IMR-90 (cell line): ENCODE measurements around the gene HIVEP3. TPM values are rescaled to one million over a fixed set of nuclear protein-coding genes. Genes with fewer than 3 reads are reported as not detected.

ENCODE experiments used
- ATAC-seq: fragments of 200-7000 bp; cut with Tn5 transposase; 2 replicates; pipeline ENCODE4 v1.9.1; 2020; ENCODE audit warnings: low read depth, mild to moderate bottlenecking, moderate library complexity
- BruUV-seq: library from RNA; stranded (reverse); fragments of 400-500 nt; replicated peaks from 2 replicates; lab custom pipeline; 2021; lab: Mats Ljungman, UMichigan
- CTCF ChIA-PET: fragments of 300-600 bp; formaldehyde crosslinking; extraction: SDS; loops from one replicate; lab custom pipeline; 2021; ENCODE audit warnings: antibody characterized with exemption; lab: Yijun Ruan, JAX
- POLR2A ChIA-PET: fragments of 300-600 bp; sonication (Branson Sonifier 250); formaldehyde crosslinking; loops from one replicate; lab custom pipeline; 2022; ENCODE audit warnings: antibody characterized with exemption; ENCODE audit not compliant: unreplicated experiment; lab: Charles Lee
- DNase-seq: peaks from one replicate; pipeline ENCODE4 v3.0.0; 2013
- H2AFZ ChIP-seq: replicated peaks from 2 replicates; pipeline ENCODE3; 2013; ENCODE audit warnings: low read length, mild to moderate bottlenecking; ENCODE audit not compliant: poor library complexity
- H2AK5ac ChIP-seq: 2 replicates; pipeline ENCODE4 v1.6.1; 2013; ENCODE audit warnings: low read depth, low read length, inconsistent platforms
- H2AK9ac ChIP-seq: replicated peaks from 2 replicates; pipeline ENCODE3; 2013; ENCODE audit warnings: mild to moderate bottlenecking, low read depth, low read length, moderate library complexity; ENCODE audit not compliant: poor library complexity
- H2BK120ac ChIP-seq: 2 replicates; pipeline ENCODE4 v1.6.1; 2013; ENCODE audit warnings: low read depth, low read length, inconsistent platforms
- H2BK15ac ChIP-seq: 3 replicates; pipeline ENCODE4 v1.6.1; 2013; ENCODE audit warnings: low read depth, low read length, inconsistent platforms
- H2BK20ac ChIP-seq: 2 replicates; pipeline ENCODE4 v1.6.1; 2013; ENCODE audit warnings: low read depth, mild to moderate bottlenecking, inconsistent platforms, low read length, moderate library complexity
- H2BK5ac ChIP-seq: 2 replicates; pipeline ENCODE4 v1.6.1; 2013; ENCODE audit warnings: mild to moderate bottlenecking, low read depth, low read length, inconsistent platforms; ENCODE audit not compliant: poor library complexity, severe bottlenecking
- H3K14ac ChIP-seq: replicated peaks from 2 replicates; pipeline ENCODE4 v1.6.1; 2013; ENCODE audit warnings: low read depth, low read length, inconsistent platforms
- H3K18ac ChIP-seq: 2 replicates; pipeline ENCODE4 v1.6.1; 2013; ENCODE audit warnings: low read depth, low read length, control low read depth
- H3K23ac ChIP-seq: 2 replicates; pipeline ENCODE4 v1.6.1; 2013; ENCODE audit warnings: low read depth, low read length, inconsistent platforms
- H3K27ac ChIP-seq: 2 replicates; pipeline ENCODE4 v1.5.1; 2013; ENCODE audit warnings: mild to moderate bottlenecking, control low read depth, low read length; ENCODE audit not compliant: insufficient read depth
- H3K27me3 ChIP-seq: 2 replicates; pipeline ENCODE4 v1.6.1; 2013; ENCODE audit warnings: low read length; ENCODE audit not compliant: control insufficient read depth, insufficient read depth
- H3K36me3 ChIP-seq: 2 replicates; pipeline ENCODE4 v1.6.1; 2013; ENCODE audit warnings: low read length, mixed read lengths; ENCODE audit not compliant: control insufficient read depth, insufficient read depth
- H3K4ac ChIP-seq: 2 replicates; pipeline ENCODE4 v1.6.1; 2013; ENCODE audit warnings: low read depth, low read length, inconsistent platforms
- H3K4me1 ChIP-seq: 2 replicates; pipeline ENCODE4 v1.6.1; 2013; ENCODE audit warnings: low read length, mixed read lengths; ENCODE audit not compliant: control insufficient read depth, insufficient read depth
- H3K4me2 ChIP-seq: 2 replicates; pipeline ENCODE4 v1.6.1; 2013; ENCODE audit warnings: low read depth, mild to moderate bottlenecking, control low read depth, low read length, moderate library complexity
- H3K4me3 ChIP-seq: 2 replicates; pipeline ENCODE4 v1.5.1; 2013; ENCODE audit warnings: low read depth, mild to moderate bottlenecking, control low read depth, low read length, moderate library complexity; ENCODE audit not compliant: insufficient read depth
- H3K56ac ChIP-seq: 2 replicates; pipeline ENCODE4 v1.6.1; 2013; ENCODE audit warnings: low read length, inconsistent platforms; ENCODE audit not compliant: insufficient read depth; ENCODE audit errors: extremely low read depth
- H3K79me1 ChIP-seq, 2 experiments: 2 replicates each; pipeline ENCODE4 v1.6.1; 2013; ENCODE audit warnings: low read length in 2 of 2, inconsistent platforms in 1 of 2, low read depth in 1 of 2
- H3K9ac ChIP-seq: 2 replicates; pipeline ENCODE4 v1.6.1; 2013; ENCODE audit warnings: low read depth, low read length, control low read depth
- H3K9me1 ChIP-seq: 2 replicates; pipeline ENCODE4 v1.6.1; 2013; ENCODE audit warnings: low read length, inconsistent platforms; ENCODE audit not compliant: insufficient read depth
- H3K9me3 ChIP-seq: 2 replicates; pipeline ENCODE4 v1.6.1; 2013; ENCODE audit warnings: low read length; ENCODE audit not compliant: control insufficient read depth, insufficient read depth
- H4K20me1 ChIP-seq: 2 replicates; pipeline ENCODE4 v1.6.1; 2013; ENCODE audit warnings: low read length, inconsistent platforms; ENCODE audit not compliant: insufficient read depth
- H4K5ac ChIP-seq: 2 replicates; pipeline ENCODE4 v1.6.1; 2013; ENCODE audit warnings: mild to moderate bottlenecking, low read depth, low read length, control low read depth
- H4K8ac ChIP-seq, 2 experiments: 2 replicates each; pipeline ENCODE4 v1.6.1; 2013; ENCODE audit warnings: low read depth in 2 of 2, low read length in 2 of 2, control low read depth in 1 of 2, inconsistent platforms in 1 of 2
- H4K91ac ChIP-seq: 2 replicates; pipeline ENCODE4 v1.6.1; 2013; ENCODE audit warnings: low read depth, low read length, inconsistent platforms; ENCODE audit not compliant: insufficient read depth
- BHLHE40 ChIP-seq: fragments of 150-350 bp; IDR thresholded peaks from 2 replicates; pipeline ENCODE4 v1.6.1; 2016; ENCODE audit warnings: mild to moderate bottlenecking, low read depth, low read length
- CEBPB ChIP-seq: IDR thresholded peaks from 2 replicates; pipeline ENCODE4 v1.6.1; 2012; ENCODE audit warnings: low read depth, low read length, improper control_type of control experiment
- CHD1 ChIP-seq: IDR thresholded peaks from 2 replicates; pipeline ENCODE4 v1.6.1; 2012; ENCODE audit warnings: low read depth, low read length, improper control_type of control experiment
- CTCF ChIP-seq: conservative IDR thresholded peaks from 2 replicates; pipeline ENCODE4 v1.5.1; 2012; ENCODE audit warnings: mild to moderate bottlenecking, low read depth, low read length, improper control_type of control experiment
- FOS ChIP-seq: fragments of 150-350 bp; IDR thresholded peaks from 2 replicates; pipeline ENCODE4 v1.6.1; 2016; ENCODE audit warnings: low read depth, low read length
- MAFK ChIP-seq: IDR thresholded peaks from 2 replicates; pipeline ENCODE4 v1.6.1; 2012; ENCODE audit warnings: low read depth, low read length, improper control_type of control experiment
- MAZ ChIP-seq: IDR thresholded peaks from 2 replicates; pipeline ENCODE4 v1.6.1; 2012; ENCODE audit warnings: low read depth, mild to moderate bottlenecking, low read length, improper control_type of control experiment, moderate library complexity, borderline replicate concordance
- MXI1 ChIP-seq: IDR thresholded peaks from 2 replicates; pipeline ENCODE4 v1.6.1; 2012; ENCODE audit warnings: low read depth, mild to moderate bottlenecking, low read length, moderate library complexity, borderline replicate concordance
- NFE2L2 ChIP-seq: fragments of 150-350 bp; IDR thresholded peaks from 2 replicates; pipeline ENCODE4 v1.6.1; 2016; ENCODE audit warnings: low read depth, mild to moderate bottlenecking, low read length
- POLR2A ChIP-seq: IDR thresholded peaks from 2 replicates; pipeline ENCODE4 v1.6.1; 2012; ENCODE audit warnings: mild to moderate bottlenecking, low read depth, low read length
- RAD21 ChIP-seq: IDR thresholded peaks from 2 replicates; pipeline ENCODE4 v1.6.1; 2012; ENCODE audit warnings: low read length, improper control_type of control experiment
- RCOR1 ChIP-seq: IDR thresholded peaks from 2 replicates; pipeline ENCODE4 v1.6.1; 2012; ENCODE audit warnings: mild to moderate bottlenecking, low read length, improper control_type of control experiment; ENCODE audit not compliant: insufficient replicate concordance
- RFX5 ChIP-seq: IDR thresholded peaks from 2 replicates; pipeline ENCODE4 v1.8.0; 2012; ENCODE audit warnings: low read depth, mild to moderate bottlenecking, low read length, moderate library complexity
- SMC3 ChIP-seq: fragments of 150-350 bp; IDR thresholded peaks from 2 replicates; pipeline ENCODE4 v1.6.1; 2016; ENCODE audit warnings: low read depth, mild to moderate bottlenecking, antibody characterized with exemption, low read length, moderate library complexity
- WGBS, 2 experiments: methylation state at CpG; one replicate each; pipeline versions ENCODE4 v1.1.5 to v1.1.7; 2013; ENCODE audit warnings: missing lambda C conversion rate in 2 of 2; ENCODE audit not compliant: insufficient read length in 1 of 2; ENCODE audit errors: extremely low coverage in 2 of 2; 5-methylcytosine and 5-hydroxymethylcytosine counted together
- dilution Hi-C: fragments of 300-500 bp; cut with HindIII; formaldehyde crosslinking; loops from one replicate; pipeline ENCODE4 v1.14.3; 2018; ENCODE audit warnings: low sequenced_read_pairs; ENCODE audit not compliant: unreplicated experiment
- in situ Hi-C: fragments of 300-500 bp; cut with MboI; formaldehyde crosslinking; loops from 3 replicates; pipeline ENCODE4 v1.14.3; 2019; ENCODE audit warnings: low sequenced_read_pairs, inconsistent platforms, mixed read lengths
- intact Hi-C: fragments of 100-400 bp; cut with micrococcal nuclease; formaldehyde crosslinking; loops from 2 replicates; pipeline ENCODE4 v1.10.0; 2022
- polyA plus RNA-seq, 3 experiments: library from polyadenylated mRNA; depleted of rRNA; stranded (reverse); fragments of >200 nt; gene quantifications; 2 replicates each; pipeline ENCODE4 v1.2.3, GENCODE V29; 2012; ENCODE audit warnings: low replicate concordance in 1 of 3
- total RNA-seq: library from RNA; depleted of rRNA; stranded (reverse); fragments of >200 nt; gene quantifications from 2 replicates; pipeline ENCODE4 v1.2.3, GENCODE V29; 2012
- TF ChIP-seq, protein P1 (sequence below): fragments of 150-350 bp; IDR thresholded peaks from 2 replicates; pipeline ENCODE4 v1.6.1; 2017; ENCODE audit warnings: mild to moderate bottlenecking, antibody characterized with exemption, low read length, low read depth
- TF ChIP-seq, protein P2 (sequence below): fragments of 150-350 bp; IDR thresholded peaks from 2 replicates; pipeline ENCODE4 v1.6.1; 2016; ENCODE audit warnings: low read depth, mild to moderate bottlenecking, low read length, moderate library complexity, borderline replicate concordance

HIVEP3 gene
- total and polyA plus RNA-seq, 2 of the 4 experiments (the other 2 are of a cell fraction) = 1.4 to 4.0 TPM

- no peaks in the 10 kb centered on the region; the same call in 1 of the 2 replicates for H3K27me3 ChIP-seq
- no peak overlapping the region for H3K4ac ChIP-seq
- H2BK15ac ChIP-seq = no peak overlapping the region
- intact Hi-C loops = no loop called here
- H4K20me1 ChIP-seq = no peaks in the 10 kb centered on the region
- H4K5ac ChIP-seq = no peak overlapping the region
- TF ChIP-seq CEBPB (no peak), MXI1 (no peak), RFX5 (no peak), CTCF (no peak), MAFK (no peak), NFE2L2 (no peak), BHLHE40 (no peak), MAZ (no peak), POLR2A (no peak), CHD1 (no peak), SMC3 (no peak), RAD21 (no peak), FOS (no peak), RCOR1 (no peak)
- TF ChIP-seq, protein P1, sequence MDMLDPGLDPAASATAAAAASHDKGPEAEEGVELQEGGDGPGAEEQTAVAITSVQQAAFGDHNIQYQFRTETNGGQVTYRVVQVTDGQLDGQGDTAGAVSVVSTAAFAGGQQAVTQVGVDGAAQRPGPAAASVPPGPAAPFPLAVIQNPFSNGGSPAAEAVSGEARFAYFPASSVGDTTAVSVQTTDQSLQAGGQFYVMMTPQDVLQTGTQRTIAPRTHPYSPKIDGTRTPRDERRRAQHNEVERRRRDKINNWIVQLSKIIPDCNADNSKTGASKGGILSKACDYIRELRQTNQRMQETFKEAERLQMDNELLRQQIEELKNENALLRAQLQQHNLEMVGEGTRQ = no peak
- TF ChIP-seq, protein P2, sequence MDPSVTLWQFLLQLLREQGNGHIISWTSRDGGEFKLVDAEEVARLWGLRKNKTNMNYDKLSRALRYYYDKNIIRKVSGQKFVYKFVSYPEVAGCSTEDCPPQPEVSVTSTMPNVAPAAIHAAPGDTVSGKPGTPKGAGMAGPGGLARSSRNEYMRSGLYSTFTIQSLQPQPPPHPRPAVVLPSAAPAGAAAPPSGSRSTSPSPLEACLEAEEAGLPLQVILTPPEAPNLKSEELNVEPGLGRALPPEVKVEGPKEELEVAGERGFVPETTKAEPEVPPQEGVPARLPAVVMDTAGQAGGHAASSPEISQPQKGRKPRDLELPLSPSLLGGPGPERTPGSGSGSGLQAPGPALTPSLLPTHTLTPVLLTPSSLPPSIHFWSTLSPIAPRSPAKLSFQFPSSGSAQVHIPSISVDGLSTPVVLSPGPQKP = no peak
- H3K79me1 ChIP-seq = no peaks in the 10 kb centered on the region
- no peak overlapping the region for H3K18ac ChIP-seq
- no peak overlapping the region for H2AK5ac ChIP-seq
- H3K23ac ChIP-seq = no peak overlapping the region
- dilution Hi-C loops = no loop called here
- no peak overlapping the region for H3K4me2 ChIP-seq
- H3K14ac ChIP-seq = no peak overlapping the region
- CTCF ChIA-PET = interaction anchor here (0.8 kb wide), 1 partner anchor 41 kb away, joined by 3 read pairs; no protein-coding TSS in a partner anchor
- no peak overlapping the region for H3K4me3 ChIP-seq
- no peak overlapping the region for H3K27ac ChIP-seq
- no peak overlapping the region for H3K56ac ChIP-seq
- no peaks in the 10 kb centered on the region for H3K9me3 ChIP-seq
- ATAC-seq = no peak
- WGBS, 2 experiments = no CpG with 5 or more reads among the region's 1 CpG
- H3K9ac ChIP-seq = no peak overlapping the region
- no peak overlapping the region for H4K8ac ChIP-seq
- H3K4me1 ChIP-seq = no peaks in the 10 kb centered on the region
- DNase-seq = no peak
- no peak overlapping the region for H2BK5ac ChIP-seq
- H2AFZ ChIP-seq = no peak overlapping the region
- 0 out of 2 replicates have a peak, but pooled peaks cover 2% of the 10 kb centered on the region for H3K9me1 ChIP-seq
- no peaks in the 10 kb centered on the region for H3K36me3 ChIP-seq
- no TSS peak for BruUV-seq
- no peak overlapping the region for H2BK20ac ChIP-seq
- in situ Hi-C loops = no loop called here
- POLR2A ChIA-PET = no interaction called here
- no peak overlapping the region for H2AK9ac ChIP-seq
- no peak overlapping the region for H4K91ac ChIP-seq
- no peak overlapping the region for H2BK120ac ChIP-seq
Observed at GRCh38 chr1:41933106-41933505, 14.4 kb upstream of the HIVEP3 start.
